ENCODE data around the gene NUDCD3.

Gene NUDCD3

DNA sequence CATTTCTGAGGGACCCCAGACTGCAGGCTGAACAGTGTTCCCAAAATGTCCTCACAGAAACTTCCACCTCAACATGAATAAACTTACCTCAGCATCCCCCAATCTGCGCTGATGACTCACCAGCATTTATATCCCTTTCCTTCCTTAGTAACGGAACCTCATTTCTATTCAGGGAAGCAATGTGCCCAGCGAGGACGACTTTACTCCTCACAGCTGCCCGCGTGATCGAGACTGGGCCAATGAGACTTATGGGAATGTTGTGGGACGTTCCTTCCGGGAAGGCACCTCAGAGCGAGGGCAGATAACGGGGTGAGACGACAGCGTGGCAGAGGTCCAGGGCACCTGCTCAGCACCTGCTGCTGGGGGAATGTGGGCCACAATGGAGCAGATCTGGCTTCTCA, 91.9 kb downstream of the NUDCD3 start:
- no peak for DNase-seq

DNA sequence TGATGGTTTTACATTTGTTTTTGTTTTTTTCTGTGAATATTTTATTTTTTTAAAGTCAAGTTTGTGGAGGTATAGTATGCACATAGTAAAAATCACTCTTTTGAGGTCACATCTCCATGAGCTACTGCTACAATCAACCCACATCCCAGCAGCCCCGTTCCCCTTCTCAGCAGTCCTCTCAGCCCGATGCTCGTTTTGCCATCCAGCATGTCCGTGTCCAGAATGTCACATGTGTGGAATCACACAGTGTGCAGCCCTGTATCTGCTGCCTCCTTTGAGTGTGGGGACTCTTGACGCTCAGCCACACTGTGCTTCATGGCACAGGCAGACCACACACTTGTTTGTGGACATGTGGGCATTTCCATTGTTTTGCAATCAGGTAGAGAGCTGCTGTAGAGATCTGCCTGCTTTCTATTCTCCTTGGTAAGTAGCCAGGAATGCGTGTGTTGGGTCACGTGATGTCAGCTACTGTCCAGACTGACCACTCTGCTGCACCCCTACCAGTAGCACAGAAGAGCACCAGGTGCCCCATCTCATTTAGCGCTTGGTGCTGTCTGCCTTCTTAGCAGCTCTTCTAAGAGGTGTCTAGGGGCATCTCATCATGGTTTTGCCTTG, 93.4 kb downstream of the NUDCD3 start:
- no peak for DNase-seq

DNA sequence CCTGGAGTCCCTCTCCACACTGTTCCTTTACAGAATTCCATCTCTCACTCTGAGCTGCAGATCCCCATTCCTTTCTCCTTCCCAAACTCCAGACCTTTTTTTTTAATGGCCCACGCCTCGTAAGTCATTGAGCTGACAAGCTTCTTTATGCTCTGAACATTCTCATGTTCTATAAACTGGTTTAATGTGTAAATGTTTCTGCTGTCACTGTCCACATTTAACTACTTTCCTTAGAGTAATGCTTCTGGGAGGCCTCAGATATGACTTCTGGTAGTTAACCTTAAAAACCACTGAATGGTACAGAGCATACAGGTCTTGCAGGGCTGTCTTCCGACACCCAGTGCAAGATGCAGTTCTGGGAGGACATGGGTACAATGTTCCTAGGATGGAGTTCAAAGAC, 94.0 kb downstream of the NUDCD3 start:
- DNase-seq, result no peak

DNA sequence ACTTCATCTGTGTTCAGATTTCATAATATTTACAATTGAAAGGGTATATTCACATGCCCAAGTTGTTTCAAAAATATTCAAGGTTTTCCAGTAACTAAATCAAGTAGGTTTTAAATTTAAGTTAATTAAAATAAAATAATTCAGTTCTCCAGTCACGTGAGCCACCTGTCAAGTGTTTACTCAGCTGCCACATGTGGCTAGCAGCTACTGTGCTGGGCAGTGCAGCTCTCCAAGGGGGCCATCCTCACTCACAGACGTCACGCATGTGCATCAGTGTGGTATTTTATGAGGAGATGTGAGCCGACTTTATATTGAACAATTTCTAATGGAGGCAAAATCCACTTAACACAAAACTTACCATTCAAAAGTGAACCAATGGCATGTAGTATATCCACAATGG, 95.4 kb downstream of the NUDCD3 start:
- DNase-seq, result no peak

DNA sequence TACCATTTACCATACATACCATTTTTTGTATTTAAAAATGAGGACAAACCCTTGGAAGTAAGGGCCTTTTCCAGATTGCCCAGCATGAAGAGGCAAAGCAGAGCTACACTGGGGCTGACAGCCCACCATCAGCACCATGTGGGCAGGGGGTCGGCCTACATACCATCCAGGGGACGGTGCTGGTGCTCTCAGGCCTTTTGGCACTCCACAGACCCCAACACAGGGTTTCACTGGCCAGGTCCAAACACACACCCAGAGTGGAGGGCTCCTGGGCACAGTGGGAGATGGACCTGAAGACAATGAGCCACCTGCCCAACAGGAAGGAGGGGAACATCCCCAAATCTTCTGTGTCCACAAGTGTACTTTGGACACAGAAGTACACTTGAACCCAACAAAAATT, 95.8 kb downstream of the NUDCD3 start:
- DNase-seq, result no peak

DNA sequence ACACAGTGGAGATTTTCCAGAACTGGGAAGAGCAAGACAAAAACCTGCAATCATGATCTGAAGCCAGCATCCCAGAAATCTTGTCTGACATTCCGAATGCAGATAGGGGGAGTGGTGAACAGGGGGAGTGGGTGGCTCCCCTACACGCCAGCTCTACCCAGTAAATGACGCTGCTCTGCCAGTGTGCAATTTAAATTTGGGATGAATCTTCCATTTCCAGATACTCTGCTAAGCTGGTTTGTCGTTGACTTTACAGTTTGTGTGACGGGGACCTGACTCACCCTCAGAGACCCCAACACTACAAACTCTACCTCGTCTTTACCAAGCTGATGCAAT, 96.4 kb downstream of the NUDCD3 start:
- DNase-seq, result no peak

DNA sequence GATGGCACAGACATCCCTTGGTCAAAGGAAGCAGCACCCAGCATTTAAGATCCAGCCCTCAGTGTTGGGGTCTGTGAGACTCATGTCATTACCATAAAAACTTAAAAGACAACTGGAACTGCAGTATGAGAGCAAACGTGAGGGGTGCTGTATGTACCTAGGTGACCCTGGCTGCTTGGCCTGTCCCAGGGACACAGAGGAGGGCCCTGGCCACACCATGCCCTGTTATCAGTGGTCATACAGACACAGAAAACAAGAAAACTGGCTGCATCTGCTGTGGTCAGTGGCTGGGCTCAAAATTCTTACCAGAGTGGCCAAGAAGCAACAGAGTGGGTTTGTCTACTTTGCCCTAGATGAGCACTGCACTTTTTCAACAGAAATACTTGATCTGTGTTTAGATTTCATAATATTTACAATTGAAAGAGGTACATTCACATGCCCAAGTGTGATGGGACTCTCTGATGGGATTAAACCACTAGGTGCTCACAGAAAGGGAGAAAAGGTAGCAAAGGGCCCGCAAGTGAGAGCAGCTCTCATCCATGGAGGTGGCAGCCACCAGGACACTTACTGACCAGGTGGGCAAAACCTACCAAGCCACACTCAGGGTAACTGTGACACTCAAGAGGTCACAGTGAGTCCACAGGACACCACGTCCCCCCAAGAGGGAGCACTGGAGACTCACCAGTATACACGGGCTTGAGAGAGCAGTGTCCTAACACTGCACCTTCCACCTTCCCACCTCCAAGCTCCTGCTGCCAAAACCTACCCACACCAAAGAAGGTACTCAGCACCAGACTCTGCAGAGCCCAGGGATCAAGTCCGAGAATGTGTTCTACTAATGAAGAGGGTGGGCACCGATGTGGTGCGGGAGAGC, 97.0 kb downstream of the NUDCD3 start:
- no peak for DNase-seq

DNA sequence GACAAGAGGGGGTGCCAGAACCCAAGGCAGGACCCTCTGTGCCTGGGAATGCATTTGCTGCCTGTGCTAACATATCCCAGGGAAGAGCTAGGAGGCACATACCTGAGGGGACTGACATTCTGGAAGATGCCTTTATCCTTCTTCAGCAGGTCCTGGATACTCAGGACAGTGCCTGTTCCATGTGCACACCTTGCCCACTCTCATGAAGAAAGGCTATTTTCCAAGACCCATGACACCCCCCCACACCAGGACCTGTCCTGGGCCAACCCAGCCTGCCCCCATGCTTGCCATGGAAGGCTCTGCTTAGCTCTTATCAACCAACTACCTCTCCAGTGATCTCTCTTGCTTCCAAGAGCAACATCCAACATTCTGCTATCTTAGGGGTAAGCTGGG, 97.8 kb downstream of the NUDCD3 start:
- DNase-seq, result no peak

DNA sequence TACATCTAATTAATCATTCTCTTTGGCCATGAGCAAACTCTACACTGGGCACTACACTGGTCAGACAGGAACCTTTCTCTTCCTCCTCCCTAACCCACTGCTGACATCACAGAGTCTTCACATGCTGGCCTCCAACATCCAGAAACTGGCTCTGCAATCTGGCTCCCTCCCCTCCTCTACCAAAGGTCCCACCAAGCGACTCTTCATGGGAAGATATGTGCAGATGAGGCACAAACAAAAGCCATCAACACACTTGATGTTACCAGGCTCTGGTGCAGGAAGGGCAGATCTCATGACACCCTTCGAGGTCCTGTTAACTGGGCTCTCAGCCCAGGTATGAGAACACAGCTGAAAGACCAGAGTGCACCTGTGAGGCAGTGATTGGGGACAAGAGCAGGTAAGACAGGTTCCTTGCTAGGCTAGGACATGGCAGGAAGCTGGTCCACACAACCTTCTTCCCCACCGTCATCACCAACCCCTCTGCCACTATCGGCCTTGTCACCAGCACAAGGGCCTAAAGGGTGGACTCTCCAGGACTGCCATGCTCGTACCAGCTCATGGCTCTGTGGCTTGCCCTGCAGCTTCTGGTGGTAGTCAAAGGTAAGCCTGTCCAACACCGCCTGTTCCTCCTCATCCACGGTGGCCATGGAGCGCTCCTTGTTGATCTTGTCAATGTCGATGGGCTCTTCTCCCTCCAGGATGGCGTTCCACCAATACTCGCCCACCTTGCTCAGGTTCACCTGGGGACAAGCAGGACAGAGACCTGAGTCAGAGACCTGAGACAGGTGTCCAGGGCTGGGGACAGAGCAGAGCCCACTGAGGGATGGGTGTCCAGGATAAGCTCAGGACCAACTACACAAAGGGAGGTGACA, 98.5 kb downstream of the NUDCD3 start:
- DNase-seq, result no peak

DNA sequence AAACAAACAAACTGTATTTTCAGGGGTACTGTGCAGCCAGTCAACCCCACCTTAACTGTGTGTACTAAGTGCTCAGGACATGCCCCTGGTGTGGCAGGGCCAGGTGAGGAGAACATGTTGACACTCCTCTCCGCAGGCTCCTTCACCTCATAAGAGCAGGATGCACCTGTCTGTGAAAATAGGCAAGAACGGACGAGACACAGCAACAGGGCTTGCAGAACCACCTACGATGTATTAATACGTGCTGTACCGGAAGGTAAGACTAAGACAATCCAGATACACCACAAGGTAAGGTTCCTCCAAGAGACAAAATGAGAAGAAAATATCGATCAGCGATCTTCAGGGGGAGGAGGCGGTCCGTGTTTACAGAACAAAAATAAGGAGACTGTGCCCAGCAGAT, 99.3 kb downstream of the NUDCD3 start:
- no peak for DNase-seq

DNA sequence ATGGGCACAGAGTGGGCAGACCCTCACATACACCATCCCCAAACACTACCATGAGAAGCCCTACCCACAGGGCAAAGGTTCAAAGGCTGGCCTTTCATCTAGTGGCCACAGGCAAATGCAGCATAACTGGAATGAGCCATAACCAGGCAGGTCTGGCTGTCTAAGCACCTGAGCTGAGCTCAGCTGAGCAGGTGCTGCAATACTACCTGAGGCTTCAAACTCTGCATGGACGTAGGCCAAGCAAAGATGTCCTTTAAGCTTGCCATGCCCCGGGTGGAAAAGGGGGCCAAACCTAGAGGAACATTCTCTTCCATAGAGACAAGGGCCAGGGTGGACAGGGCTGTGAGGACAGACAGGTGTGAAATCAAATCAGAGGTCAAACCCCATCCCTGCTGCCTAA, 99.8 kb downstream of the NUDCD3 start:
- DNase-seq, result no peak

DNA sequence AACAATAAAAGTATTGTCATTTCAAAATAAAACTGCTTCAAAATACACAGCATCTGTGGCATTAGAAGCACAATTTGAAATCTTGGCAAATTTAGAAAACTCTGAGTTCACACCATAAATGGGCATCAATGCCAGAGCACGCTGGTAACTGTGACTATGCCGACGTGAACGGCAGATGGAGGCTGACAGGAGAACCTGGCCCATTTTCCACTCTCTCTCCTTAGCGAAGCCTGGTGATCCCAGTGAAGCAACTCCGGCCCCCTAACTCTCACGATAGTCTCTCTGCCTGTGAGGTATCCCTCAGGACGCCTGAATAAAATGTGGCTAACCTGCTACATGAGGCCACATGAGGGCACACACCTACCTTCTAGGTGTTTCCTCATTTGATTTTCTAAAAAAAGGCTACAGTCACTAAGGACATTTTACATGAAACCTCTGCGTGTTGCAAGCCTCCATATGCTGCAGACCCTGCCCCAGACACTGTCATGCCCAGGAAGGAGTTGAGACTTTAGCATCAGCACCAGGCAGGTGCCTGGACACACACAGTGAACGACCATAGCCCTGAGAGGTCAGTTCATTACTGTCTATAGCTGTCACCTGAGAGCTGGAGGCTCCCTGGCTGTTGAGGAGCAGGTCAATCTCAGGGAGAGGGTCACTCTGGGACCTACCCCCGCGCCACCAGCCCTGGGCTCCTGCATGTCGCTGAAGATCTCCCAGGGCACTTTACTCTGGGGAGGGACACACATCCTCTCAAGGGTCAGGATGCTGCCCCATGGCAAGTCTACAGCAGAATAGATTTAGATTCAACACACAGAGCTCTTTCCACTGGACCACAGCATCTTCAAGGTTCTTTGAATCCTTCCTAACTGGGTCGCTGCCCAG, 102.1 kb downstream of the NUDCD3 start:
- DNase-seq, result no peak

DNA sequence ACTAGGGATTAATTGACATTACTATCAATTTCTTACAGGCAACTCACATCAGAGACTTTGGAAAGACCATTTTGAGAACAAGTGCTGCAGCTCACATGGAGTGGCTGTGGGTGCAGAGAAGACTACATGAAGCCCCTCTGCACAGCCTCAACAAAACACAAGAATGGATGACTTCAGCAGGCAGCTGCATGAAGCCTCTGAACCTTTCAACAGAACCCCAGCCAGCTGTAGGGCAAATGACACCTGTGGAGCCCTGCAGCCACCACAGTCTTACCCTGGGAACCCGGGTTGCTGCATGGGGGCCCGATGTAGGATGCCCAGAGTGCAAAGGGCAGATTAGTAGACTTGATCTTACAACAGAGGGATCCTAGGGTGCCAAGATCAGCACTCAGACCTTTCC, 103.1 kb downstream of the NUDCD3 start:
- DNase-seq, result no peak

DNA sequence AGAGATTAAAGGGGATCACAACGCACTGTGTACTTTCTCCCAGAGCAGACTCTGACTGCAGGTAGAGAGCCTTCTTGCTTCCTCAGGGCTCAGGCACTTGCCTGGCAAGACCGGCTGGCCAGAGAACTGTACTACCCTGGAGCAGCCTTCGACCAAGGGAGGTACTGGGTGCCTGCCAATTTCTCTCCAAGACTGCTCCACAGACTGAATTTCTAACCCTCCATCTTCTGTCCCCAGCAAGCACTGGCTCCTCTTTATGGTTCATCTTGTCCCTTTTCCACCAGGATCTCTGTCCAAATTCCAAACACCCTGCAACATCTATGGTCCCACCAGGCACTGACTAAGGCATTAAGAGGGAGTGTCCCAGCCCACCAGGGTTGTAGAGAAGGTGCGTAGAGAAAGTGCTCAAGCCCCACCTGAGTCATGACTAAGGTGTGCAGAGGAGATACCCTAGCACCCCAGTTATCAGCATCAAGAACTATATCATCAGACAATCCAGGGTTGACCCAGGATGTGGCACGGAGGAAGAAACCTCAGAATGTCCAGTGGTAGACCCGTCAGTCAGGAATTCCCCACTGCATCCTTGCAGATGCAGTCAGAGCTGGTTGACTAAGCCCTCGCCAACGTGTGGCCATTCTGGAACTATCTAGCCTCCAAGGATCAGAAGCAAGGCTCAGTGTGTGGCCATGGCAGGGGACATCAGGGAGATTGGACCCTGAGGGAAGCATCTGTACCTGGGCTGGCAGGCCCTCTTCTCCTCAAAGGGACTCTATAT, 104.1 kb downstream of the NUDCD3 start:
- no peak for DNase-seq

DNA sequence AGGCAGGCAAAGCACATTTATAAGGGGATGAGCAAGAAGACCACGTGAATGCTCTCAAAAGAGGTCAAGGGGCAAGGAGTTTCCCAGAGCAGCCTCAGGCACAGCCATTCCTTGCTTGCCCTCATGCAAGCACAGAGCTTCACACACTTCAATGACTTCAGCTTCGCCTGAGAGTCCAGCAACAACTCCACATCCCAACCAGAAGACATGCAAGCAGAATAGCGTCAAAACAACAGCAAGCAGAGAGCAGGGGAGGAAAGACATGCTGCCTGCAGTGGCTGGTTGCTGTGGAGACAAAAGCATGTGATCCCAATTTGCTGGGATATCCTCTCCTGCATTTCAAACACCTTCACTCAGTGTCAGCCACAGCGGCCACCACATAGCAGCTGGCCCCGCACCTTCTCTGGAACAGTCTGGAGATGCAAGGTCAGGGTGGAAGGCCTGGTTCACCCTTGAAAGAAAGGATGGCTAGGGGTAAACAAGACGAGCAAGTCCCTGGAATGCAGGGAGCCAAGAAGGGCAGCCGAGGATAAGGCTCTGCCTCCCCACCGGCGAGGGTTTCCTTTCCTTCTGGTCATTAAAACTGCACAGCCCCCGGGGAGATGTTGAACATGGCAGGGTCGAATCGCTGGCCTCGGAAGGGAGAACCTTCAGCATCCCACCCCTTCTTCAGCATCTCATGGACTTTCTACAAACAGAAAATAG, 104.9 kb downstream of the NUDCD3 start:
- DNase-seq, result no peak

DNA sequence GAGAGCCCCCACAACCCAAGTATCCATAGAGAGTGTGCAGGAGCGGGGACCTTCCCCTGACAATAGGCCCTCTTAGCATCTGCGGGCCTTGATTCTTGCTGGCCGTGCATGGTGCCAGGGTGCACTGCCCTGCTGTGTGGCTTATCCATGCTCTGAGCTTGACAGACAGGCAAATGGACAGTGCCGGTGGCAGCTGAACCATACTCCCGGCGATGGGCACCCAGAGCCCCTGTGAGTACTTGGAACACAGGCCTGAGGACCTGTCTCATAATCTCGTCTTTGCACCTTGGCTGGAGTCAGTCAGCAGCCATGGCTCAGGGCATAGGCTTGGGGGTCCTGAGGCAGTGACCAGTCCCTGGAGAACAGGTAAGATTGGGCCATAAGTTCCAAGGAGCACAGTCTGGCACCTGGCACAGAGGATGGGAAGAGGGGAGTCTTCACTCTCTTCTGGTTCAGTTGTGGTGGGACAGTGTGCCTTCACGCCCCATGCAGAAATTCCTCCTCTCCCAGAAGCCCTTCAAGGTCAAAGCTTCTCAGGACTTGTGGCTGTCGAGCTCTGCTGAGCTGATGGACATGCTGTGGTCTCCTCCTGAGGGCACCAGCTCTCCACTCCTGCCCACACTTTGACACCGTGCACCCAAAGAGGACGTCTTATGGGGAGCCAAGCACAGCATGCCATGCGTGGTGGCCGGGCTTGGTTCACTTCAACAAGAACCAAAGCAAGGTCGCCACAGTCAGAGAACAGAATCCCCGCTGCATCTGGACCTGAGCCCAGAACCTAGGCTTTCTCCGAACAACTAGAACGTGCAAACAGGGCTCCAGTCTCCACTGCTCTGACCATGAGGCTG, 105.6 kb downstream of the NUDCD3 start:
- DNase-seq, result no peak

DNA sequence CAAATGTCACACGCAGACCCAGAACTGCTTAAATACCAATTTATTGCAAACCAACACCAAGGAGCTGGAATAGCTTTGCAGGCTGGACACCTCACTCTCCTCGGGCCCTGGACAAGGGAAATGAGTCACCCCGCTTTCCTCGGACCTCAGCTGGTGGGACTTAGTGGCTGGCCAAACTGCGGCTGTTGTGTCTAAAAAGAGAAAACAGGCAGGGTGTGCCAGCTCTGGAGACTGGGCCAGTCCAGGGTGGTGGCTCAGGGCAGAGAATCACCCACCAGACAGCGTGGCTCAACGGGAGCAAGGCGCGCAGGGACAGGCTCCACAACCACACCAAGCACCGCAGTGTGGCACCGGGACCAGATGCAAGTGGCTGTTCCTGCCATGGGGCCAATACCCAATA, 106.9 kb downstream of the NUDCD3 start:
- DNase-seq, result no peak

DNA sequence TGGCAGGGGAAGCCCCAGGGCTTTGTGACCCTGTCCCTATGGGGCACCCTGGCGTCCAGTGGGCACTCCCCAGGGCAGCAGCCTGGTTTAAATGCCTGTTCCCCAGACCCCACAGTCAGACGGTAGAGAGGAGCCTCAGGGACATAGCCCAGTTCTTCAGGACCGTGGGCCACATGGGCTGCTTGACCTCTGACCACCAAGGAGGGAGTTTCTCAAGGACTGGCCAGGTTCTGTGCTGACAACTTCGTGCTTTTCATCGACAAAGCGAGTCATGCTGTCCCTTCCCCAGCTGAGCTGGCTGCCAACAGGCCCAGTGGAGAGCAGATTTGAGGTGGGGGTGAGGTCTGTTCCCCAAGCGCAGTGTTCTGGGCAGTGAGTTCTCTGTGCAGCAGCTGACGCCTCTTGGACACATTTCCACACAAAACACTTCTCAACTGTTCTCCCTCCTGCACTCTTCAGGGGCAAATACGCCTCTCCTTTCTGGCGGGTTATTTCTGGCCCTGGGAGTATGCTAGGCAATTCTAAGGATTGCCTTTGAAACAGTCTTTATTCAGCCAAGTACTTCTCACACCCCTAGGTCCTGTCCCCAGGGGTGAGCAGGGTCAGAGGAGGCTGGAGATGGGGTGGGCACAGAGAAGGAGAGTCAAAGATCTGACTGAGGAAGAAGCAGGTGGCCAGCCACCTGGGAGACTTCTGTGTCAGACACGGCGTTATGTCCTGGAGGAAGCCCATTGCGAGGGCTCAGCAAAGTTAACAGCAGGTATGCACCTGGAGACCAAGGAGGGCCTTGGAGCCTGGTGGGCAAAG, 107.8 kb downstream of the NUDCD3 start:
- DNase-seq, result no peak

DNA sequence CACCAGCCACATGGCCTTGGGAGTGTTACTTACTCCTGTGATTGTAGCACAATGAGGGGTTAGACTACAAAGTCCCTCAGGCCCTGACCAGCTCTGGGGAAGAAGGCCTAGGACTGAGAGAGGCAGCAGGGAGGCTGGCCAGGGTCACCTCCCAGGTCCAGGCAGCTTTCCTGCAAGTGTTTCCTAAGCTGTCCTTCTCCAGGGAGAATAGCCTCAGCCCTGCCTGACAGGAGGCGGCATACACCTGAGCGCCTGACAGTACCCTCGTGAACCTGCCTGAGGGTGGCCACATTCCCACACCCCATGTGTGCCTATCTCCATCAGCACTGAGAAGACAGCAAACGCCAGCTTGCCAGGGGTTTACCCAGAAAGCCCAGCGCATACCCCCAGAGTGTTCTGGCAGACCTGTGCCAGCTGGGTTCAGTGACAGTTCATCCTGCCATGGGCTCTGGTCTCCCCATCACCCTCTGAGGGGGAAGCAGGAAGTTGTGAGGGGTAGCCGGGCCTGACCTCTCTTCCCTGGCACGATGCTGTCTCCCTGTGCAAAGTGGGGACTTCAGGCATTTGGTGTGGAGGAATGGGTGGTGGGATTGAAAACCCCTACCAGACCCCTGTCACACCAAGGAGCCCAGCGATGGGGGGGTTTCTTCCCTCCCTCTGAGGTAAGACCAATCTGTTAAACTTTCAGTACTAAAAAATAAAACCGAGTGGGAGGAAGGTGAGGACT, 108.8 kb downstream of the NUDCD3 start:
- no peak for DNase-seq

Measured in NCI-H526 treated with DMSO at 0.1 percent for 48 hours (cell line).